ENCODE results near the gene ZMYM3.
"Not testable (repeated sequence)": the region's sequence is repeated elsewhere in the genome, so short reads cannot be mapped to it uniquely, and the experiment has no call there.

Gene ZMYM3

DNA sequence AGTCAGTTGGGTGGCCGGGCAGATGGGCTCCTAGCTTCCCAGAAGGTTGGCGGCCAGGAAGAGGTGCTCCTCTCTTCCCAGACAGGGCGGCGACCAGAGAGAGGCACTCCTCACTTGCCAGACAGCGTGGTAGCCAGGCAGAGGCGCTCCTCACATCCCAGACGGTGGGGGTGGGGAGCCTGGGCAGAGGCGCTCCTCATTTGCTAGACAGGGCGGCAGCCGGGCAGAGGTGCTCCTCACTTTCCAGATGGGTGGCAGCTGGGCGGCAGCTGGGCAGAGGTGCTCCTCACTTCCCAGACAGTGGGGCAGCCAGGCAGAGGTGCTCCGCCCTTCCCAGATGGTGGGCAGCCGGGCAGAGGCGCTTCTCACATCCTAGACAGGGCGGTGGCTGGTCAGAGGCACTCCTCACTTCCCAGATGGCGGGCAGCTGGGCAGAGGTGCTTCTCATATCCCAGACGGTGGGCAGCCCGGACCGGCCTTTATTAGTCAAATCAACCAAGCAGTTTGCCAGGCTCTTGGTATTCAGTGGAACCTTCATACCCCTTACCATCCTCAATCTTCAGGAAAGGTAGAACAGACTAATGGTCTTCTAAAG, 16.0 kb upstream of the ZMYM3 start:
- Histone ChIP-seq H3K4me3 (ENCODE audit: insufficient read length, low read depth) (no peak overlapping the region), H3K4me1 (ENCODE audit: insufficient read depth, insufficient read length) (no peaks in the 10 kb centered on the region), H3K36me3 (ENCODE audit: insufficient read depth, insufficient read length, low read length) (no peaks in the 10 kb centered on the region), H3K27me3 (ENCODE audit: insufficient read depth, insufficient read length) (no peaks in the 10 kb centered on the region), H3K9me3 (ENCODE audit: insufficient read depth, low read length) (peaks cover 22% of the 10 kb centered on the region; the same call in 1 of the 2 replicates), H3K9ac (ENCODE audit: insufficient read length, low read depth) (no peak overlapping the region)
- TF ChIP-seq YY1 (IDR thresholded peaks at IDR 0.05; ENCODE audit: insufficient read depth, insufficient read length) (no peak), SUZ12 (IDR thresholded peaks at IDR 0.05; ENCODE audit: extremely low read depth, insufficient read depth, insufficient read length) (no peak)
- no peak for DNase-seq (ENCODE audit: low read depth, low spot score)

DNA sequence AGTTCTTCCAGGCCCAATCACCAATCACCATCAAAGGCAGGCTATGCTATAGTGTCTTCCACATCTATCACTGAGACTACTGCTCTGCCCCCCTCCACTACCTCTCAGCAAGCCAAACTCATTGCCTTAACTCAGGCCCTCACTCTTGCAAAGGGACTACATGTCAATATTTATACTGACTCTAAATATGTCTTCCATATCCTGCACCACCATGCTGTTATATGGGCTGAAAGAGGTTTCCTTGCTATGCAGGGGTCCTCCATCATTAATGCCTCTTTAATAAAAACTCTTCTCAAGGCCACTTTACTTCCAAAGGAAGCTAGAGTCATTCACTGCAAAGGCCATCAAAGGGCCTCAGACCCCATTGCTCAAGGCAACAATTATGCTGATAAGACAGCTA, 14.7 kb upstream of the ZMYM3 start:
- not testable (repeated sequence) for H3K4me3 ChIP-seq (ENCODE audit: insufficient read length, low read depth); DNase-seq (ENCODE audit: low read depth, low spot score); H3K9ac ChIP-seq (ENCODE audit: insufficient read length, low read depth); H3K36me3 ChIP-seq (ENCODE audit: insufficient read depth, insufficient read length, low read length); H3K27me3 ChIP-seq (ENCODE audit: insufficient read depth, insufficient read length); H3K4me1 ChIP-seq (ENCODE audit: insufficient read depth, insufficient read length)
- H3K9me3 ChIP-seq (ENCODE audit: insufficient read depth, low read length): peaks cover 22% of the 10 kb centered on the region; the same call in 1 of the 2 replicates

DNA sequence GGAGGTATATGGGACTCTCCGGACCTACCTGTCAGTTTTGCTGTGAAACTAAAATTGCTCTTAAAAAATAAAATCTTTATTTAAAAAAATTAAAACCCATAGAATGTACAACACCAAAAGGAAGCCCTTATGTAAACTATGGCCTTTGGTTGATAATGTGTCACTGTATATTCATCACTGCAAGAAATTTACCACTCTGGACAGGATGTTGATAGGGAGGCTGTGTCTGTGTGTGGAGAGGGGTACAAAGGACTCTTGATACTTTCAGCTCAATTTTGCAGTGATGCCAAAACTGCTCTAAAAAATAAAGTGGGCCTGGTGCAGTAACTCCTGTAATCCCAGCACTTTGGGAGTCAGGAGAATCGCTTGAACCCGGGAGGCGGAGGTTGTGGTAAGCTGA, 2.9 kb upstream of the ZMYM3 start:
- DNase-seq (ENCODE audit: low read depth, low spot score): no peak
- TF ChIP-seq SUZ12 (IDR thresholded peaks at IDR 0.05; ENCODE audit: extremely low read depth, insufficient read depth, insufficient read length): no peak
- no peak for TF ChIP-seq YY1 (IDR thresholded peaks at IDR 0.05; ENCODE audit: insufficient read depth, insufficient read length)
- TF ChIP-seq ZNF274 (IDR thresholded peaks at IDR 0.05; ENCODE audit: low read depth, low read length): no peak
- H3K4me1 ChIP-seq (ENCODE audit: insufficient read depth, insufficient read length): peaks cover under 1% of the 10 kb centered on the region

DNA sequence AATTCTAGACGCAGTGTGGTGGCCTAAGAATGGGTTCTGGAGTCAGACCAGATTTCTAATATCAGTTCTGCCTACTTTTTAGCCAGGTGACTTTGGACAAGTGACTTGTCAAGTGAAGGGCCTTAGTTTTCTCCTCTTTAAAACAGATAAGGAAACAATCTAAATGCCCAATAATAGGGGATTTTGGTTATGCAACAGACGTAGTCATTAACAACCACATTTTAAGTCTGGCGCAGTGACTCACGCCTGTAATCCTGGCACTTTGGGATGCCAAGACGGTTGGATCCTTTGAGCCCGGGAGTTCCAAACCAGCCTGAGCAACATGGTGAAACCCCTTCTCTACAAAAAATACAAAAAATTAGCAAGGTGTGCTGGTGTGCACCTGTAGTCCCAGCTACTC, 2.1 kb upstream of the ZMYM3 start:
- Histone ChIP-seq H3K27me3 (ENCODE audit: insufficient read depth, insufficient read length) (no peaks in the 10 kb centered on the region), H3K4me3 (ENCODE audit: insufficient read length, low read depth) (no peak overlapping the region), H3K9ac (ENCODE audit: insufficient read length, low read depth) (no peak overlapping the region), H3K36me3 (ENCODE audit: insufficient read depth, insufficient read length, low read length) (peaks cover 17% of the 10 kb centered on the region), H3K9me3 (ENCODE audit: insufficient read depth, low read length) (no peaks in the 10 kb centered on the region), H3K4me1 (ENCODE audit: insufficient read depth, insufficient read length) (peaks cover 2% of the 10 kb centered on the region)
- TF ChIP-seq SUZ12 (IDR thresholded peaks at IDR 0.05; ENCODE audit: extremely low read depth, insufficient read depth, insufficient read length) (no peak), YY1 (IDR thresholded peaks at IDR 0.05; ENCODE audit: insufficient read depth, insufficient read length) (no peak), ZNF274 (IDR thresholded peaks at IDR 0.05; ENCODE audit: low read depth, low read length) (no peak)
- no peak for DNase-seq (ENCODE audit: low read depth, low spot score)

More for the DNA sequence above, 2.9 kb upstream of the ZMYM3 start:
- Histone ChIP-seq H3K9ac (ENCODE audit: insufficient read length, low read depth) (no peak overlapping the region), H3K27me3 (ENCODE audit: insufficient read depth, insufficient read length) (no peaks in the 10 kb centered on the region), H3K4me3 (ENCODE audit: insufficient read length, low read depth) (no peak overlapping the region), H3K36me3 (ENCODE audit: insufficient read depth, insufficient read length, low read length) (peaks cover 11% of the 10 kb centered on the region), H3K9me3 (ENCODE audit: insufficient read depth, low read length) (no peaks in the 10 kb centered on the region)

DNA sequence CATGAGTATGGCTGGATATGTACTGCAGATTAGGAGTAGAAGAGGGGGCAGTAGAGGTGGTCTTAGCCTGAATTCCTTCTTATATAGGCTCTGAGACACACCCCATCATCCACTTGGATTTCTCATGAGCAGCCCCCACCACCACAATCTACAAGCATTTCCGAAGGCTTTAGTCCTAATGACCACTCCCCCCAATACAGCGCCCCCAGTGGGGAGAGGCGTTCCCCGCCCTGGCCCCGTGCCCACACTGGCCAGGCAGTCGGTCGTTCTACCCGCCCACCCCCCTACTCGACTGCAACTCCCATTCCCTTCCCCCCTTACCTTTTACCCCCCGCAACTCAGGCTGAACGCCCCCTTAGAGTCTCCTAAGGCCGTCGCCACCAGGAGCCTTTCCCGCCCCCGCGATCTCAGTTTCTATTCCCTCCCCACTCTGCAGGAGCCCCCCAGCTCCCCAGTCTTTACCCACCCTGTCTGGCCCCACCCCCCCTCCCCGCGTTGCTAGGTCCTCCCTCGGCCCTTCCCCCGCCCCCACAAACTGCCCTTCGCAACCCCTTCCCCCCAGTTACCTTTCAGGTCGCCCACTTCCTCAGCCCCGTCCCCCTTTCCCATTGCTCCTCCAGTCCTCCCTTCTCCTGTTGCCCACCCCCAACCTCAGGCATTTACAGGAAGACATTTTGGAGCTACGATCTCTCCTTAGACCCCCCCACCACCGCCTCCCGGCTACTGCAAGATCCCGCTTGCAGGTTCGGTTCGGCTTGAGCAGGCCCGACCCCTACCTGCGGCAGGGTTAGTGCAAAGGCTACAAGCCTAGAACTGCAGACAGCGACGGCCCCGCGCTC, 468 bp downstream of the ZMYM3 start:
- Histone ChIP-seq H3K9me3 (ENCODE audit: insufficient read depth, low read length) (no peaks in the 10 kb centered on the region), H3K36me3 (ENCODE audit: insufficient read depth, insufficient read length, low read length) (peaks cover 43% of the 10 kb centered on the region), H3K4me3 (ENCODE audit: insufficient read length, low read depth) (peak overlapping the region; percentile 91), H3K9ac (ENCODE audit: insufficient read length, low read depth) (peak overlapping the region; percentile 93), H3K4me1 (ENCODE audit: insufficient read depth, insufficient read length) (peaks cover 8% of the 10 kb centered on the region), H3K27me3 (ENCODE audit: insufficient read depth, insufficient read length) (no peaks in the 10 kb centered on the region)
- TF ChIP-seq YY1 (IDR thresholded peaks at IDR 0.05; ENCODE audit: insufficient read depth, insufficient read length) (no peak), SUZ12 (IDR thresholded peaks at IDR 0.05; ENCODE audit: extremely low read depth, insufficient read depth, insufficient read length) (no peak), ZNF274 (IDR thresholded peaks at IDR 0.05; ENCODE audit: low read depth, low read length) (no peak)
- no peak for DNase-seq (ENCODE audit: low read depth, low spot score)

DNA sequence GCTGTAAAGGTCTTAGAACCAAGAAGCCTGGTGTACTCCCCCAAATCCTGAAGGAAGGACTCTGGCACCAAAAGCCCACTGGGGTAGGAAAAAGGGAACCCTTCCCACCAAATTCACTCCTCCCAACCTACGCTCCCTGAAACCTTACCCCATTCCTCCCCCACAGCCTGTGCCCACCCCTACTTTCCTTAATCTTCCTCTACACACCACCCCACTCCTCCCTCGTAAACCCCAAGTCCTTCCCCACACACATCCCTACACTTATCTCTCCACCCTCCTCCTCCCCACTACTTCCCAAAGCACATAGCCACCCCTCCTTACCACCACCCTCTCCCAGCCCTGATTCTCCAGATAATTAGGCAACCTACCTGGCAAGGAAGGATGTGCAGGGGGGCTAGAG, 1.7 kb downstream of the ZMYM3 start:
- no peaks in the 10 kb centered on the region for H3K27me3 ChIP-seq (ENCODE audit: insufficient read depth, insufficient read length)
- H3K9ac ChIP-seq (ENCODE audit: insufficient read length, low read depth): peak overlapping the region; percentile 21
- H3K4me1 ChIP-seq (ENCODE audit: insufficient read depth, insufficient read length): peaks cover 8% of the 10 kb centered on the region
- no peak for DNase-seq (ENCODE audit: low read depth, low spot score)
- peak overlapping the region; percentile 45 for H3K4me3 ChIP-seq (ENCODE audit: insufficient read length, low read depth)
- H3K36me3 ChIP-seq (ENCODE audit: insufficient read depth, insufficient read length, low read length): peaks cover 56% of the 10 kb centered on the region
- no peaks in the 10 kb centered on the region for H3K9me3 ChIP-seq (ENCODE audit: insufficient read depth, low read length)
- TF ChIP-seq YY1 (IDR thresholded peaks at IDR 0.05; ENCODE audit: insufficient read depth, insufficient read length) (no peak), ZNF274 (IDR thresholded peaks at IDR 0.05; ENCODE audit: low read depth, low read length) (no peak), SUZ12 (IDR thresholded peaks at IDR 0.05; ENCODE audit: extremely low read depth, insufficient read depth, insufficient read length) (no peak)

DNA sequence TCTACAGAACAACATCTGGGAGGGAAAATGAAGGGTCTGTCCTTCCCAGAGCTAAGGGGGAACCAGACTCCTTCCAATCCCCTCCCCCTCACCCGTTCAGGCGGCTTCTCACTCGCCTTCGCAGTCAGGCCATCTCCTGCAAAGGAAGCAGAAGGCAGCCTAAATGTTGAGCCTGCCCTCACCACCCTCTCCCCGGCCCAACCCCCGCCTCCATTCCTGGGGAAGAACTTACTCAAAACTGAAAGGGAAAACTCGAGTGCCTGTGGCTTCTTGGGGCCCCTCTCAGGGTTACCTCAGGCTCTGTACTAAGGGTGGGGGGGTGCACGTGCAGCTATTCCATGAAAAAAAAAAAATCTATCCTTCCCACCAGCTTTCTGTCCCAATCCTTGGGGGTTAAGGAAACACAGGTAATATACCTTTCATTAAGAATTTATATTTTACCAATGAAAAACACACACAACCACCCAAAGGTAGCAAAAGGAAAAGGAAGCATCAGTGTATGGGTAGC, 2.4 kb downstream of the ZMYM3 start:
- no peak for TF ChIP-seq SUZ12 (IDR thresholded peaks at IDR 0.05; ENCODE audit: extremely low read depth, insufficient read depth, insufficient read length)
- no peak for TF ChIP-seq YY1 (IDR thresholded peaks at IDR 0.05; ENCODE audit: insufficient read depth, insufficient read length)
- no peak for TF ChIP-seq ZNF274 (IDR thresholded peaks at IDR 0.05; ENCODE audit: low read depth, low read length)
- peak overlapping the region; percentile 45 for H3K4me3 ChIP-seq (ENCODE audit: insufficient read length, low read depth)
- peaks cover 8% of the 10 kb centered on the region for H3K4me1 ChIP-seq (ENCODE audit: insufficient read depth, insufficient read length)
- H3K9me3 ChIP-seq (ENCODE audit: insufficient read depth, low read length): no peaks in the 10 kb centered on the region
- H3K9ac ChIP-seq (ENCODE audit: insufficient read length, low read depth): peak overlapping the region; percentile 21
- no peak for DNase-seq (ENCODE audit: low read depth, low spot score)
- H3K36me3 ChIP-seq (ENCODE audit: insufficient read depth, insufficient read length, low read length): peaks cover 63% of the 10 kb centered on the region
- no peaks in the 10 kb centered on the region for H3K27me3 ChIP-seq (ENCODE audit: insufficient read depth, insufficient read length)

Measured in NT2/D1 (cell line).